GM12891 (cell line): ENCODE data around the gene SYTL1.

Experiments
- DNase-seq: peaks from one replicate; pipeline ENCODE4 v3.0.0; 2011; ENCODE audit warnings: low spot score; ENCODE audit not compliant: insufficient read length
- FAIRE-seq: peaks from 2 replicates; lab custom pipeline; 2011; peaks lifted over from hg19 to GRCh38; lab: Jason Lieb, UNC
- PAX5 ChIP-seq: IDR thresholded peaks from 2 replicates; pipeline ENCODE4 v1.6.1; 2011; ENCODE audit warnings: low read length, moderate library complexity, mild to moderate bottlenecking; ENCODE audit not compliant: insufficient read depth, severe bottlenecking
- POLR2A ChIP-seq: IDR thresholded peaks from 2 replicates; pipeline ENCODE4 v1.6.1; 2011; ENCODE audit warnings: low read depth, low read length, control low read depth
- POLR2AphosphoS5 ChIP-seq: IDR thresholded peaks from 2 replicates; pipeline ENCODE4 v1.6.1; 2011; ENCODE audit warnings: low read depth, low read length, control low read depth
- POU2F2 ChIP-seq: IDR thresholded peaks from 2 replicates; pipeline ENCODE4 v1.6.1; 2011; ENCODE audit warnings: low read depth, mild to moderate bottlenecking, control low read depth, low read length, moderate library complexity
- SPI1 ChIP-seq: IDR thresholded peaks from 2 replicates; pipeline ENCODE4 v1.6.1; 2011; ENCODE audit warnings: low read depth, low read length, control low read depth
- TAF1 ChIP-seq: IDR thresholded peaks from 2 replicates; pipeline ENCODE4 v1.6.1; 2011; ENCODE audit warnings: low read depth, low read length, control low read depth

SYTL1 gene

GRCh38 chr1:27314737-27315136, 27.1 kb upstream of the SYTL1 start:
- TF ChIP-seq TAF1 (no peak), POLR2AphosphoS5 (no peak), SPI1 (no peak), PAX5 (no peak), POU2F2 (no peak), POLR2A (no peak)
- no peak for FAIRE-seq

GRCh38 chr1:27316860-27317259, 25.0 kb upstream of the SYTL1 start:
- no peak for DNase-seq
- no peak for FAIRE-seq
- TF ChIP-seq POLR2A: no peak
- TF ChIP-seq TAF1: no peak
- no peak for TF ChIP-seq PAX5

More at GRCh38 chr1:27314737-27315136, 27.1 kb upstream of the SYTL1 start:
- no peak for DNase-seq

GRCh38 chr1:27318136-27318535, 23.7 kb upstream of the SYTL1 start:
- DNase-seq: no peak
- TF ChIP-seq POLR2A (no peak), POU2F2 (no peak), TAF1 (no peak), SPI1 (no peak), PAX5 (no peak), POLR2AphosphoS5 (no peak)
- no peak for FAIRE-seq

- no peak for TF ChIP-seq POLR2AphosphoS5
- no peak for TF ChIP-seq POU2F2
- no peak for TF ChIP-seq PAX5
- no peak for TF ChIP-seq POLR2A
- no peak for TF ChIP-seq TAF1
- DNase-seq (no peak), FAIRE-seq (no peak)
Measured at GRCh38 chr1:27318596-27318995, 23.2 kb upstream of the SYTL1 start.

GRCh38 chr1:27321813-27322568, 19.8 kb upstream of the SYTL1 start, which contains the start of gene TMEM222:
TSS of gene TMEM222 (plus strand) at chr1:27322163. CDS start at chr1:27322198, 35 bp downstream.
- peak; percentile 88 for TF ChIP-seq POLR2A
- TF ChIP-seq TAF1: peak; percentile 74; the same call in 1 of the 2 replicates
- TF ChIP-seq POLR2AphosphoS5: peak; percentile 89
- peak; percentile 87 for TF ChIP-seq PAX5
- peak; percentile 77; the same call in 1 of the 2 replicates for TF ChIP-seq POU2F2
- TF ChIP-seq SPI1: peak; percentile 58
- DNase-seq: peak; percentile 99
- peak; percentile 96 for FAIRE-seq

GRCh38 chr1:27322569-27323240, 19.1 kb upstream of the SYTL1 start:
- DNase-seq: no peak
- TF ChIP-seq PAX5 (no peak), SPI1 (no peak), POLR2A (no peak), POLR2AphosphoS5 (no peak), POU2F2 (no peak), TAF1 (no peak)
- peak; percentile 52 for FAIRE-seq

GRCh38 chr1:27325286-27325685, 16.5 kb upstream of the SYTL1 start:
- FAIRE-seq (no peak), DNase-seq (no peak)
- TF ChIP-seq POU2F2: no peak
- TF ChIP-seq POLR2A: no peak
- TF ChIP-seq SPI1: no peak
- no peak for TF ChIP-seq TAF1
- no peak for TF ChIP-seq PAX5
- TF ChIP-seq POLR2AphosphoS5: no peak

- no peak for DNase-seq
- TF ChIP-seq POLR2A (no peak), POLR2AphosphoS5 (no peak), PAX5 (no peak), POU2F2 (no peak), SPI1 (no peak), TAF1 (no peak)
- FAIRE-seq: no peak
Measured at GRCh38 chr1:27327964-27328363, 13.9 kb upstream of the SYTL1 start.

- TF ChIP-seq POU2F2 (no peak), TAF1 (no peak), POLR2AphosphoS5 (no peak), POLR2A (no peak), PAX5 (no peak), SPI1 (no peak)
- no peak for FAIRE-seq
- DNase-seq: no peak
Measured at GRCh38 chr1:27330786-27331185, 11.0 kb upstream of the SYTL1 start.
